Endodermal cell (in vitro differentiated cells): ENCODE results near the gene GBA3. TPM values are rescaled to one million over a fixed set of nuclear protein-coding genes. Genes with fewer than 3 reads are reported as not detected.

Experiments
- DNase-seq: peaks from one replicate; pipeline ENCODE4 v3.0.0-alpha.2; 2017
- H3K27ac ChIP-seq: 2 replicates; pipeline ENCODE4 v1.5.1; 2013; ENCODE audit warnings: mild to moderate bottlenecking, low read depth, low read length, moderate library complexity
- H3K27me3 ChIP-seq: 2 replicates; pipeline ENCODE4 v1.6.1; 2013; ENCODE audit warnings: mild to moderate bottlenecking, low read length, moderate library complexity; ENCODE audit not compliant: insufficient read depth, control insufficient read depth, poor library complexity, severe bottlenecking
- H3K36me3 ChIP-seq: 2 replicates; pipeline ENCODE4 v1.7.0; 2013; ENCODE audit warnings: mild to moderate bottlenecking, low read length, moderate library complexity; ENCODE audit not compliant: control insufficient read depth, insufficient read depth
- H3K4me1 ChIP-seq: one replicate; pipeline ENCODE4 v1.7.0; 2013; ENCODE audit warnings: low read length; ENCODE audit not compliant: control insufficient read depth, insufficient read depth
- H3K4me3 ChIP-seq: 2 replicates; pipeline ENCODE4 v1.5.1; 2013; ENCODE audit warnings: mild to moderate bottlenecking, low read length, moderate library complexity
- H3K9ac ChIP-seq: 2 replicates; pipeline ENCODE4 v1.6.1; 2013; ENCODE audit warnings: mild to moderate bottlenecking, low read length, moderate library complexity; ENCODE audit not compliant: poor library complexity, severe bottlenecking; ENCODE audit errors: extremely low read depth
- H3K9me3 ChIP-seq: 2 replicates; pipeline ENCODE4 v1.6.1; 2013; ENCODE audit warnings: mild to moderate bottlenecking, low read length, moderate library complexity; ENCODE audit not compliant: control insufficient read depth
- H3K27ac Mint-ChIP-seq: 2 replicates; pipeline ENCODE4 v1.8.0; 2020; ENCODE audit warnings: mixed read lengths
- H3K27me3 Mint-ChIP-seq: 2 replicates; pipeline ENCODE4 v1.8.0; 2021; ENCODE audit warnings: mild to moderate bottlenecking, mixed read lengths; ENCODE audit not compliant: insufficient read depth
- H3K36me3 Mint-ChIP-seq: 2 replicates; pipeline ENCODE4 v1.8.0; 2020; ENCODE audit warnings: low read depth, mixed read lengths
- H3K4me1 Mint-ChIP-seq: 2 replicates; pipeline ENCODE4 v1.8.0; 2020; ENCODE audit warnings: mixed read lengths
- H3K4me3 Mint-ChIP-seq: 2 replicates; pipeline ENCODE4 v1.8.0; 2020; ENCODE audit warnings: mild to moderate bottlenecking, moderate library complexity, mixed read lengths
- H3K9me3 Mint-ChIP-seq: 2 replicates; pipeline ENCODE4 v1.8.0; 2020; ENCODE audit warnings: mild to moderate bottlenecking, mixed read lengths
- WGBS, 2 experiments: methylation state at CpG; one replicate each; pipeline versions ENCODE4 v1.1.5 to v1.1.7; 2013; ENCODE audit warnings: missing lambda C conversion rate in 2 of 2, mixed read lengths in 1 of 2; ENCODE audit not compliant: insufficient coverage in 1 of 2, insufficient read length in 1 of 2; 5-methylcytosine and 5-hydroxymethylcytosine counted together
- total RNA-seq, 2 donors: library from RNA; stranded (reverse); fragmentation: NEBNext Ultra II Directional in 1 of 2; extraction: Animal tissue kit (Norgen Biotek cat#: 25700) in 1 of 2; gene quantifications; 2 replicates in 1 of 2; 3 replicates in 1 of 2; pipeline ENCODE4 v1.2.1, GENCODE V29; 2021
- TF ChIP-seq, protein P1 (sequence below): fragments of 200-600 bp; sonication (generic); conservative IDR thresholded peaks from 2 replicates; pipeline ENCODE4 v1.5.0; 2021; ENCODE audit warnings: antibody characterized with exemption, mild to moderate bottlenecking

Gene GBA3
- total RNA-seq, 2 donors from 2014 or later = not detected

DNA sequence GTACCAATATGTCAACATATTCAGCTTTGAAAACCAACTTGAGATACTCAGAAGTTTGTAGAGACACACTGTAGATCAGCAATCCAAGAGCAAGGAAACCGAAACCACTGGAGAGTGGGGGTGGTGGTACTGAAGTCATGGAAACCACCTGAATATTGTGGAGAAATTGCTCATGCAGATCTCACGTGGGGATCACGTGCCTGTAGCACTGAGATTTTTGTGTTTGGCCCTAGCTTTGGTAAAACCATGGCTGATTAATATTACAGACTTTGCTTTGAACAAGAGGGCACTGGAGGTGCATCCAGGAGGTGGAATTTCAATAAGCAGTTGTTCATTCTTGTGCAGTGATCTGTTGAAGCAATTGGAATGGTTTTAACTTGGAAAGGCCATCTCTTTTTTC, 47.2 kb downstream of the GBA3 start:
- Mint-ChIP-seq H3K27me3 (peaks cover 2% of the 10 kb centered on the region), H3K9me3 (no peaks in the 10 kb centered on the region), H3K36me3 (no peaks in the 10 kb centered on the region), H3K4me3 (no peak overlapping the region), H3K4me1 (no peaks in the 10 kb centered on the region), H3K27ac (no peak overlapping the region)
- no peak for DNase-seq
- WGBS, 2 experiments = 79 to 90% methylated on average over 2 to 3 of the region's 3 CpGs
- H3K36me3 ChIP-seq = no peaks in the 10 kb centered on the region
- H3K4me3 ChIP-seq = no peak overlapping the region
- no peak overlapping the region for H3K27ac ChIP-seq
- TF ChIP-seq, protein P1, sequence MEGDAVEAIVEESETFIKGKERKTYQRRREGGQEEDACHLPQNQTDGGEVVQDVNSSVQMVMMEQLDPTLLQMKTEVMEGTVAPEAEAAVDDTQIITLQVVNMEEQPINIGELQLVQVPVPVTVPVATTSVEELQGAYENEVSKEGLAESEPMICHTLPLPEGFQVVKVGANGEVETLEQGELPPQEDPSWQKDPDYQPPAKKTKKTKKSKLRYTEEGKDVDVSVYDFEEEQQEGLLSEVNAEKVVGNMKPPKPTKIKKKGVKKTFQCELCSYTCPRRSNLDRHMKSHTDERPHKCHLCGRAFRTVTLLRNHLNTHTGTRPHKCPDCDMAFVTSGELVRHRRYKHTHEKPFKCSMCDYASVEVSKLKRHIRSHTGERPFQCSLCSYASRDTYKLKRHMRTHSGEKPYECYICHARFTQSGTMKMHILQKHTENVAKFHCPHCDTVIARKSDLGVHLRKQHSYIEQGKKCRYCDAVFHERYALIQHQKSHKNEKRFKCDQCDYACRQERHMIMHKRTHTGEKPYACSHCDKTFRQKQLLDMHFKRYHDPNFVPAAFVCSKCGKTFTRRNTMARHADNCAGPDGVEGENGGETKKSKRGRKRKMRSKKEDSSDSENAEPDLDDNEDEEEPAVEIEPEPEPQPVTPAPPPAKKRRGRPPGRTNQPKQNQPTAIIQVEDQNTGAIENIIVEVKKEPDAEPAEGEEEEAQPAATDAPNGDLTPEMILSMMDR = no peak
- H3K27me3 ChIP-seq = no peaks in the 10 kb centered on the region
- no peaks in the 10 kb centered on the region for H3K4me1 ChIP-seq
- no peaks in the 10 kb centered on the region for H3K9me3 ChIP-seq
- no peak overlapping the region for H3K9ac ChIP-seq

- Histone ChIP-seq H3K4me1 (no peaks in the 10 kb centered on the region), H3K27ac (no peak overlapping the region), H3K9ac (no peak overlapping the region), H3K27me3 (no peaks in the 10 kb centered on the region), H3K9me3 (no peaks in the 10 kb centered on the region), H3K36me3 (no peaks in the 10 kb centered on the region), H3K4me3 (no peak overlapping the region)
- Mint-ChIP-seq H3K4me1 (no peaks in the 10 kb centered on the region), H3K4me3 (no peak overlapping the region), H3K27ac (no peak overlapping the region), H3K27me3 (peaks cover 2% of the 10 kb centered on the region), H3K9me3 (no peaks in the 10 kb centered on the region), H3K36me3 (no peaks in the 10 kb centered on the region)
- DNase-seq = no peak
- WGBS, 2 experiments = 92 to 100% methylated on average over 1 to 3 of the region's 3 CpGs
- TF ChIP-seq, protein P1 = no peak
Observed at GRCh38 chr4:22741744-22742143, 49.0 kb downstream of the GBA3 start.

DNA sequence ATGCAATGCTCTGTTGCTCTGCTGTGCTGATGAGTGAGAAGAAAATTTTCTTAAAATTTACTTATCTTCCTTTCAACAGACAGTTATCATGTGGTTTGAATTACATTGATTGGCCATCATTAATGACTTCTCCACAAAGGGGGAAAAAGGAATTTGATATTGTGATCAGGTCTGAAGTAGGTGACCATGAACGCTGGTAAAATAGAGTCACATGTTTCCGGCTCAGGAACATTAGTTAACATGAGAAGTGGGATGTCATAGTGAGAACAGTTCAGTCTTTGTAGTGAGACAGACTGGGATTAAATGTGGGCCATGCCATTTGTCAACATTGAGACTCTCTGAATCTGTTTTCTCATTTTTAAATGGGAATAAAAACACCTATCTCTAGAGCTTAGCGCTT, 50.6 kb downstream of the GBA3 start:
- H3K9me3 ChIP-seq = no peaks in the 10 kb centered on the region
- WGBS, 2 experiments = 94 to 99% methylated on average over 3 of the region's 3 CpGs
- no peaks in the 10 kb centered on the region for H3K36me3 ChIP-seq
- no peak overlapping the region for H3K4me3 Mint-ChIP-seq
- peaks cover 2% of the 10 kb centered on the region for H3K27me3 Mint-ChIP-seq
- H3K4me1 ChIP-seq = no peaks in the 10 kb centered on the region
- TF ChIP-seq, protein P1 = no peak
- H3K4me3 ChIP-seq = no peak overlapping the region
- DNase-seq = no peak
- no peaks in the 10 kb centered on the region for H3K9me3 Mint-ChIP-seq
- no peaks in the 10 kb centered on the region for H3K4me1 Mint-ChIP-seq
- H3K36me3 Mint-ChIP-seq = no peaks in the 10 kb centered on the region
- H3K27ac ChIP-seq = no peak overlapping the region
- H3K27me3 ChIP-seq = no peaks in the 10 kb centered on the region
- H3K27ac Mint-ChIP-seq = no peak overlapping the region
- H3K9ac ChIP-seq = no peak overlapping the region
